HepG2 (cell line): ENCODE data around the gene MYH9. TPM values are rescaled to one million over a fixed set of nuclear protein-coding genes. Genes with fewer than 3 reads are reported as not detected.

Experiments
- AHR ChIP-seq: IDR thresholded peaks from 2 replicates; pipeline ENCODE4 v1.6.1; 2018; ENCODE audit warnings: missing genetic modification reagents, missing compliant biosample characterization
- CREB1 ChIP-seq, 2 experiments: fragments of 450-650 bp in 1 of 2; IDR thresholded peaks; 2 replicates each; pipeline ENCODE4 v1.6.1; 2016 to 2017; ENCODE audit warnings: control low read depth in 1 of 2, mild to moderate bottlenecking in 1 of 2, missing compliant biosample characterization in 1 of 2, missing genetic modification characterization in 1 of 2
- FOXJ3 ChIP-seq: sonication (generic); formaldehyde crosslinking; IDR thresholded peaks from 2 replicates; pipeline ENCODE4 v1.4.0; 2020; ENCODE audit warnings: missing genetic modification reagents, mild to moderate bottlenecking, borderline replicate concordance
- KDM5A ChIP-seq: fragments of 200-600 bp; sonication (generic); IDR thresholded peaks from 2 replicates; pipeline ENCODE4 v1.7.0; 2018; ENCODE audit warnings: antibody characterized with exemption, mild to moderate bottlenecking, low read length, borderline replicate concordance
- RXRB ChIP-seq: IDR thresholded peaks from 2 replicates; pipeline ENCODE4 v1.6.1; 2016; ENCODE audit warnings: borderline replicate concordance, missing genetic modification reagents, missing compliant biosample characterization
- SALL2 ChIP-seq: sonication (generic); formaldehyde crosslinking; IDR thresholded peaks from 2 replicates; pipeline ENCODE4 v1.8.1; 2023; ENCODE audit warnings: mild to moderate bottlenecking, missing genetic modification reagents, inconsistent platforms
- ZNF160 ChIP-seq: sonication (generic); formaldehyde crosslinking; IDR thresholded peaks from 2 replicates; pipeline ENCODE4 v1.8.0; 2022; ENCODE audit warnings: mild to moderate bottlenecking, inconsistent platforms, missing genetic modification reagents
- ZNF687 ChIP-seq: sonication (generic); formaldehyde crosslinking; IDR thresholded peaks from 2 replicates; pipeline ENCODE4 v1.5.1; 2020; ENCODE audit warnings: mild to moderate bottlenecking, missing genetic modification reagents, moderate library complexity
- ZNF800 ChIP-seq: sonication (generic); formaldehyde crosslinking; IDR thresholded peaks from 2 replicates; pipeline ENCODE4 v1.4.0; 2020; ENCODE audit warnings: missing genetic modification reagents
- ZNF839 ChIP-seq: sonication (generic); formaldehyde crosslinking; IDR thresholded peaks from 2 replicates; pipeline ENCODE4 v1.4.0; 2020; ENCODE audit warnings: missing genetic modification reagents, mild to moderate bottlenecking, borderline replicate concordance
- ZNF841 ChIP-seq: sonication (generic); formaldehyde crosslinking; IDR thresholded peaks from 2 replicates; pipeline ENCODE4 v1.8.1; 2023; ENCODE audit warnings: missing genetic modification reagents, borderline replicate concordance
- polyA plus RNA-seq, 8 experiments: library from polyadenylated mRNA; depleted of rRNA in 3 of 8; stranded (reverse) in 7 of 8; unstranded in 1 of 8; fragments of >200 nt; fragmentation: Illumina TruSeq in 4 of 8; extraction: Trizol in 4 of 8; gene quantifications; 2 replicates each; pipeline versions ENCODE4 v1.2.1 to v1.2.3, GENCODE V29; 2011 to 2016; ENCODE audit warnings: low read depth in 4 of 8, missing spikeins in 1 of 8, mixed read lengths in 1 of 8; ENCODE audit not compliant: insufficient read depth in 1 of 8
- total RNA-seq, 5 experiments: library from RNA; depleted of rRNA; stranded (reverse); fragments of >200 nt; fragmentation: Illumina TruSeq; extraction: Trizol; gene quantifications; 2 replicates each; pipeline ENCODE4 v1.2.3, GENCODE V29; 2016; ENCODE audit warnings: low read depth in 1 of 5
- TF ChIP-seq, protein P1 (sequence below): fragments of 450-650 bp; IDR thresholded peaks from 2 replicates; pipeline ENCODE4 v1.6.1; 2017; ENCODE audit warnings: mild to moderate bottlenecking
- TF ChIP-seq, protein P2 (sequence below): sonication (generic); formaldehyde crosslinking; IDR thresholded peaks from 2 replicates; pipeline ENCODE4 v1.4.0; 2020; ENCODE audit warnings: mild to moderate bottlenecking, missing genetic modification reagents

Gene MYH9
- total and polyA plus RNA-seq, 2 of the 13 experiments (the other 11 are each of a cell fraction or from before 2014, with no cell fraction given), result 50.7 to 98.5 TPM

DNA sequence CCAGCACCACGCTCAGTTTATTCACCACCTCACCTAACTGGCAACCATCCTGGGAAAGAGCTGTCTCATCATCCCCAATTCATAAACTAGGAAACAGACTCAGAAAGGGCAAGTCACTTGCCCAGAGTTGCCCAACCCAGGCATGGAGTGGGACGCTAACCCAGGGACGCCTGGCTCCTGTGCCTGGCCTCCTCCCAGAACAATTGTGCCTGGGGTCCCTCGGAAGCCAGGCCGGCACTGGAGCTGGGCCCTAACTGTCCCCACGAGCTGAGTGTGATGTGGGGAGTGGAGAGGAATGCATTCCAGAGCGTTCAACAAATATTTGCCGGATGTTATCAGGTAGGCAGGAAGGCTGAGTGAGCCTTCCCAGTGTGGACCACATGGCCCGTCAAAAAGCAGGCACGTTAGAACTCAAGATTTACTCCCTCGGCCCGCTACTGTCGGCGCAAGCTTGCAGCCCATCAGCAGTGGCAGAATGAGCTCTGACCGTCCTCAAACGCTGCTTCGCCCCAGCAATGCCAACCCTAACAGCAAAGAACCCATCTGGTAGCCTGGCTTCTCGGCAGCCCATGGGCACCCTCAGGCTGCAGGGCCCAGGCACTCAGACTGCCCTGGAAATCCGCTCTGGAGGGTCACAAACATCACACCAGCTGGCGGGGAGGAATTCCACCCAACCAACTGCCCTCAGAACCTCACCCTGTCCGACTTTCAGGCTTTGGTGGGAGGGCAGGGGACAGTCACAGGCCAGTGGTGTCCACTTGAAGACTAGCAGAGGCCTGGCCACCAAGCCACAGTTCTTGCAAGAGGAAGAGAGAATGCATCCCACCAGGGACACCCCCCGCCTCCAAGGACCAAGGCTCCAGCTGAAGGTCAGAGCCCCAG, 35.6 kb downstream of the MYH9 start (continued):
- peak; percentile 95 for TF ChIP-seq ZNF687 (CRISPR knock-in tag)
- TF ChIP-seq ZNF800, result no peak
- no peak for TF ChIP-seq ZNF839 (CRISPR knock-in tag)
- no peak for TF ChIP-seq CREB1 (IDR thresholded peaks at IDR 0.05)
- no peak for TF ChIP-seq CREB1 (CRISPR knock-in tag; IDR thresholded peaks at IDR 0.05)
- no peak; the same call in 1 of the 2 replicates for TF ChIP-seq ZNF160 (CRISPR knock-in tag)
- TF ChIP-seq FOXJ3 (CRISPR knock-in tag), result no peak
- TF ChIP-seq, protein P1, sequence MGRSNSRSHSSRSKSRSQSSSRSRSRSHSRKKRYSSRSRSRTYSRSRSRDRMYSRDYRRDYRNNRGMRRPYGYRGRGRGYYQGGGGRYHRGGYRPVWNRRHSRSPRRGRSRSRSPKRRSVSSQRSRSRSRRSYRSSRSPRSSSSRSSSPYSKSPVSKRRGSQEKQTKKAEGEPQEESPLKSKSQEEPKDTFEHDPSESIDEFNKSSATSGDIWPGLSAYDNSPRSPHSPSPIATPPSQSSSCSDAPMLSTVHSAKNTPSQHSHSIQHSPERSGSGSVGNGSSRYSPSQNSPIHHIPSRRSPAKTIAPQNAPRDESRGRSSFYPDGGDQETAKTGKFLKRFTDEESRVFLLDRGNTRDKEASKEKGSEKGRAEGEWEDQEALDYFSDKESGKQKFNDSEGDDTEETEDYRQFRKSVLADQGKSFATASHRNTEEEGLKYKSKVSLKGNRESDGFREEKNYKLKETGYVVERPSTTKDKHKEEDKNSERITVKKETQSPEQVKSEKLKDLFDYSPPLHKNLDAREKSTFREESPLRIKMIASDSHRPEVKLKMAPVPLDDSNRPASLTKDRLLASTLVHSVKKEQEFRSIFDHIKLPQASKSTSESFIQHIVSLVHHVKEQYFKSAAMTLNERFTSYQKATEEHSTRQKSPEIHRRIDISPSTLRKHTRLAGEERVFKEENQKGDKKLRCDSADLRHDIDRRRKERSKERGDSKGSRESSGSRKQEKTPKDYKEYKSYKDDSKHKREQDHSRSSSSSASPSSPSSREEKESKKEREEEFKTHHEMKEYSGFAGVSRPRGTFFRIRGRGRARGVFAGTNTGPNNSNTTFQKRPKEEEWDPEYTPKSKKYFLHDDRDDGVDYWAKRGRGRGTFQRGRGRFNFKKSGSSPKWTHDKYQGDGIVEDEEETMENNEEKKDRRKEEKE, result no peak
- TF ChIP-seq AHR (CRISPR knock-in tag), result peak; percentile 65; the same call in 1 of the 2 replicates
- TF ChIP-seq ZNF841, result no peak
- TF ChIP-seq, protein P2, sequence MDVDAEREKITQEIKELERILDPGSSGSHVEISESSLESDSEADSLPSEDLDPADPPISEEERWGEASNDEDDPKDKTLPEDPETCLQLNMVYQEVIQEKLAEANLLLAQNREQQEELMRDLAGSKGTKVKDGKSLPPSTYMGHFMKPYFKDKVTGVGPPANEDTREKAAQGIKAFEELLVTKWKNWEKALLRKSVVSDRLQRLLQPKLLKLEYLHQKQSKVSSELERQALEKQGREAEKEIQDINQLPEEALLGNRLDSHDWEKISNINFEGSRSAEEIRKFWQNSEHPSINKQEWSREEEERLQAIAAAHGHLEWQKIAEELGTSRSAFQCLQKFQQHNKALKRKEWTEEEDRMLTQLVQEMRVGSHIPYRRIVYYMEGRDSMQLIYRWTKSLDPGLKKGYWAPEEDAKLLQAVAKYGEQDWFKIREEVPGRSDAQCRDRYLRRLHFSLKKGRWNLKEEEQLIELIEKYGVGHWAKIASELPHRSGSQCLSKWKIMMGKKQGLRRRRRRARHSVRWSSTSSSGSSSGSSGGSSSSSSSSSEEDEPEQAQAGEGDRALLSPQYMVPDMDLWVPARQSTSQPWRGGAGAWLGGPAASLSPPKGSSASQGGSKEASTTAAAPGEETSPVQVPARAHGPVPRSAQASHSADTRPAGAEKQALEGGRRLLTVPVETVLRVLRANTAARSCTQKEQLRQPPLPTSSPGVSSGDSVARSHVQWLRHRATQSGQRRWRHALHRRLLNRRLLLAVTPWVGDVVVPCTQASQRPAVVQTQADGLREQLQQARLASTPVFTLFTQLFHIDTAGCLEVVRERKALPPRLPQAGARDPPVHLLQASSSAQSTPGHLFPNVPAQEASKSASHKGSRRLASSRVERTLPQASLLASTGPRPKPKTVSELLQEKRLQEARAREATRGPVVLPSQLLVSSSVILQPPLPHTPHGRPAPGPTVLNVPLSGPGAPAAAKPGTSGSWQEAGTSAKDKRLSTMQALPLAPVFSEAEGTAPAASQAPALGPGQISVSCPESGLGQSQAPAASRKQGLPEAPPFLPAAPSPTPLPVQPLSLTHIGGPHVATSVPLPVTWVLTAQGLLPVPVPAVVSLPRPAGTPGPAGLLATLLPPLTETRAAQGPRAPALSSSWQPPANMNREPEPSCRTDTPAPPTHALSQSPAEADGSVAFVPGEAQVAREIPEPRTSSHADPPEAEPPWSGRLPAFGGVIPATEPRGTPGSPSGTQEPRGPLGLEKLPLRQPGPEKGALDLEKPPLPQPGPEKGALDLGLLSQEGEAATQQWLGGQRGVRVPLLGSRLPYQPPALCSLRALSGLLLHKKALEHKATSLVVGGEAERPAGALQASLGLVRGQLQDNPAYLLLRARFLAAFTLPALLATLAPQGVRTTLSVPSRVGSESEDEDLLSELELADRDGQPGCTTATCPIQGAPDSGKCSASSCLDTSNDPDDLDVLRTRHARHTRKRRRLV (CRISPR knock-in tag), result no peak
- peak; percentile 76 for TF ChIP-seq RXRB
- peak; percentile 19; the same call in 1 of the 2 replicates for TF ChIP-seq SALL2 (CRISPR knock-in tag)
- no peak for TF ChIP-seq KDM5A
